COLO668 (cell line): ENCODE results near the gene CHD5.

ENCODE experiments used
- DNase-seq: peaks from one replicate; lab custom pipeline; 2025; ENCODE audit not compliant: unreplicated experiment; lab: John Stamatoyannopoulos, UW

Gene CHD5

DNA sequence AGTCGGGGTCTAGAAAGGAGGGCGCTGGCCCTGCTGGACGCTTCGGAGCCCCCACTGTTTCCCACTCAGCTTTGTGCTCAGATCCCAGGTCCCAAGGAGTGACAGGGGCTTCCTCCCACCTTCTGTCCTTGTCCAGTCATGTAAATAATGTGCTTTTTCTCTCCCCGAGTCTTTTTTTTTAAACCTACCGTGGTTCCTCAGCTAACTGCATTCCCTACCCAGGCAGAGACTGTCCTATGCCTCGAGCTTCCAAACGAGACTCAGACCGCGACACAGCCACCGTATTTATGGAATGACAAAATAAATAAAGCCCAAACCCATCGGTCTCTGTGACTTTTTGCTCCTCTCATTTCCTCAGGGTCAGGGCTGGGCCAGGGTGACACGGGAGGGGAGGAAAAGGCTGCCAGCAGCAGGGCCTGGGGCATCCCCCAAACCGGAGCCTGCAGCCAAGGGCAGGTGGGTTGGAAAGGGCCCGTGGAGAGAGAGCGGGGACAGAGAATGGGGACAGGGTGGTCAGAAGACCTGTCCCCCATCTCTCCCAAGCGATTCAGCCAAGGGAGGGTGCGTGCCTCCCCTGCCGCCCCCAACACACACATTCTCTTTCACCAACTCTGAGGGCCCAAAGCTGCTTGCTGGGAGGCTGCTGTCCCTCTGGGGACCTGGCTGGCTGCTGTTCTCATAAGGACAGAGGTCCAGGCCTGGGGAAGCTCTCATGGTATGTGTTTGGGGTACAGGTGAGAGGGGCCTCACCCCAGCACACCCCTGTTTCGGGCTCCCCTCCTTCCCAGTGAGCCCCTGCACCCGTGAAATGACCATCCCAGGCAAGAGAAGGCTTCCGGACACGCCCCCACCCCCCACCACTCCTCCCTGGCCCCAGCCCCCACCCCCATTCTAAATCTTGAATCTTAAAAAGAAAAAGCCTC lies 79.0 kb downstream of the CHD5 start:
- DNase-seq: no peak

- peak; percentile 33 for DNase-seq
Measured at GRCh38 chr1:6099787-6100765, 80.0 kb downstream of the CHD5 start.

DNA sequence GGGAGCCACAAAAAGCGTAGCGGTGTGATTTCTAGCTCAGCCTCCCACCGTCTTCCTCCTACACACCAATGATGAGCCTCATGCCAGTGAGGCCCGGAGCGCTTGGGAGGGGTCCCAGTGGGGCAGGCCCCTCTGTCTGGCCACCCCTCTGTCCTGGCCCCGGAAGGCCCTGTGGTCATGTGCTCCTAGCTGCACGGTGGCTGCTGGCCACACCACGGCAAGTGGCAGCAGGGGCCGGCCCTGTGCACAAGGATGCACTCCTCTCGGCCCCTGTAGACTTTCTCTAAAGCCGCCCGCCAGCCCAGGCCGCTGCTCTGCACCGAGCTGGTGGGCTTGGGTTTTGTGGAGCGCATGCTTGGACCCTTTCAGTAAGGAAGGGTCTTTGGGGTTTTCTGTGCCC lies 80.8 kb downstream of the CHD5 start:
- no peak for DNase-seq

GRCh38 chr1:6098303-6099215 lies 81.6 kb downstream of the CHD5 start:
- no peak for DNase-seq

GRCh38 chr1:6097824-6098223 lies 82.3 kb downstream of the CHD5 start:
- DNase-seq: no peak

DNA sequence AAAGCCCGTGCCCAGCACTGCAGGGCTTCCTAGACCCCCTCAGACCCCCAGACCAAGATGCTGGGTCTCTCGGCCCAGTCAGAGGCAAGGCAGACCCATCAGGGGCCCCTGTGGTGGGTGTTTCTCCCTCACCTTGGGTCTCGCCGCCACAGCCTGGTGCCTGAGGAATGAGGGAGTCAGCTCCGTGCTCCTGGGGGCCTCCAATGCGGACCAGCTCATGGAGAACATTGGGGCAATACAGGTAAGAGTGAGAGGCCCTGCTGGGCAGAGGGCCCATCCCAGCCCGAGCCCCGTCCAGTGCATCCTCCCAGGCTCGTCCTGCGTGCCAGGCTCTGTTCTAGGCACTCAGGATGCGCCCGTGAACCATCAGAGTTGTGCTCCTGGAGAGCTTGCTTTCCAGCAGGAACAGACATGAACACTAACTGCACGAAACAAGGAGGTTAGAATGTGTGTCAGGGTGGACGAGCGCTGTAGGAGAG lies 83.0 kb downstream of the CHD5 start:
- DNase-seq: no peak

GRCh38 chr1:6096243-6097116 lies 83.6 kb downstream of the CHD5 start:
- DNase-seq: no peak

- DNase-seq: no peak
Measured at GRCh38 chr1:6095511-6096242, 84.4 kb downstream of the CHD5 start.

- DNase-seq: no peak
Measured at GRCh38 chr1:6094801-6095505, 85.2 kb downstream of the CHD5 start.

- no peak for DNase-seq
Measured at GRCh38 chr1:6094246-6094645, 85.9 kb downstream of the CHD5 start.

DNA sequence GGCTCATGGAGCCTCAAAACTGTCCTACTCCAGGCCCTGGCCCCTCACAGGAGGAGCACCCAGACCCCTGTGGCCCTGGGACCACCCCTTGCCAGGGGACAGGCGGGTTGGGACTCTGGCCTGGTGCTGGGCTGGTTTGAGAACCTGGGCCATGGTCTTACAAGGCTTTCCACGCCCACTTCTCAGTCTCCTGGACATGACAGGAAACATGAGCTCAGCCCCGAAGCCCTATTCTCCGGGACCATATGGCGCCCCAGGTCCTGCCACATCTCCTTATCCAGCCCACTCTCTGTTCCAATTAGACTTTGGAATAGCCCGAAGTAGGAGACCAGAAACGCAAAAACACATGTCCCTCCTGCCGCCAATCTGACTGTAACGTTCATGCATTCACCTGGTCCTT lies 86.5 kb downstream of the CHD5 start:
- DNase-seq: no peak

DNA sequence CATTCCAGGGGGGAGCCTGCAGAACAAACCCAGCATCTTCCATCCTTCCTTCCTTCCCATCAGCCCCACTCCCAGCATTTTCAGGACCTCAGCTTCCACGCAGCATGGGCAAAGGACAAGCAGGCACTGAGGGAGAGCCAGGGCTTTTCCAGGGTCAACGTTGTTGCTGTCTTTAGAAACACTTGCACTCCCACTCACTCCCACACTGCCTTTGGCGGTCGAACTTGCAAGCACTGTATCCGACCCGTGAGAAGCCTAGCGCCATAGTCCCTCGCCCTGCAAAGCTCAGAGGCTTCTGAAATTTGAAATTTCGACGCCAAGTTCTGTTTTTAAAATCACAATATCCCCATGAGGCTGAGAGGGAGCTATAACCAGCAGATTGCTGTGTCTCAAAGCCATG lies 87.0 kb downstream of the CHD5 start:
- no peak for DNase-seq

DNA sequence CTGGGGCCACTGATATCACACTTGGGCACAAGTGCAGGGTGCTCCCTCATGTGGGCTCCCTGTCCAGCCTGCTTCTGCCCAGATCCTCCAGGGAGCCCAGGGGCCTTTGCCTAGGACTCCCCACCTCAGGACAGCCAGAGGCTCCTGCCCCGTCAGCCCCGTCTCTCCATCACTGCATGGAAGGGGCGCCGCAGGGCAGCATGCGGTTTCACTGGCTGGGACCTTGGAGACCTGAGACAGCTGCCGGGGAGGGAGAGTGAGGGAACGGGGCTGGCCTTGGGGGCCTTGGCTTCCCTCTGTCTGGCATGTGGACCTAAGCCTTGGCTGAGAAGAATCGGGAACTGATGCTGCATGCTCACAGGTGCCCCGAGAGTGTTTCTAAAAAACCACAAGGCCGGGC lies 87.9 kb downstream of the CHD5 start:
- DNase-seq: no peak

GRCh38 chr1:6091823-6092109 lies 88.4 kb downstream of the CHD5 start:
- no peak for DNase-seq

- DNase-seq: no peak
Measured at GRCh38 chr1:6090996-6091822, 88.9 kb downstream of the CHD5 start.

DNA sequence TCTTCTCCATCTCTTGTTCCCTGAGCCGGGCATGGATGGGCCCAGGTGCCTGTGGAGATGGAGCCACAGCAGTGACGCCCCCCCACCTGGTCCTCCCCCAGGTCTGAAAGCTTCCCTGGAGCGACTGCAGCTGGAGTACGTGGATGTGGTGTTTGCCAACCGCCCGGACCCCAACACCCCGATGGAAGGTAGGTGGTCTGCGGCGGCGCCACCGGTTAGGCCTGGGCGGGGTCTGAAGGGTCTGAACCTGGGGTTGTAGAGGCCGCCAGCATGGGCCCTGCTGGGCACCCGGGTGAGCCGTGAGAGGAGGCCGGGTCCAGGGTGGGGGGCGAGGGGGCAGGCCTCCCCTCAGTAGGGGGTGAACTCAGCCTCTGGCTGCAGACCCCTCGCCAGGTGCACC lies 89.8 kb downstream of the CHD5 start:
- no peak for DNase-seq

DNA sequence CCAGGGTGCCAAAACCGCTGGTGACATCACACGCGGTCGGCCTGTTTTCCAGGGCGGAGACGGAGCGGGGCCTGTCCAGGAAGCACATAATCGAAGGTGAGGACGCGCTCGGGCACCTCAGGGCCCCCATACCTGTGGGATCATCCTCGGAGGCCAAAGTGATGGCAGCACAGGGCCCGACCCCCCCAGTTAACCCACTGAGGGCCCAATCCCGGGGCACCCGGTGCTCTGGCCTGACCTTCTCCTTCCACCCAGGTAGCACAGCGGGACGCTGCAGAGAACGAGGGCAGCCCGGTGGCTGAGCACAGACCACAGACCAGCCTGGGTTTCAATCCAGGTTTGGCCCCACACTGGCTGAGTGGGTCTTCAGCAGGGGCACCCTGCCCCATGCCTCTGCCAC lies 91.2 kb downstream of the CHD5 start:
- no peak for DNase-seq

- DNase-seq: no peak
Measured at GRCh38 chr1:6087958-6088357, 92.2 kb downstream of the CHD5 start.
